ENCODE measurements around the gene ALG10B. TPM values are rescaled to one million over a fixed set of nuclear protein-coding genes. Genes with fewer than 3 reads are reported as not detected.

Gene ALG10B, protein sequence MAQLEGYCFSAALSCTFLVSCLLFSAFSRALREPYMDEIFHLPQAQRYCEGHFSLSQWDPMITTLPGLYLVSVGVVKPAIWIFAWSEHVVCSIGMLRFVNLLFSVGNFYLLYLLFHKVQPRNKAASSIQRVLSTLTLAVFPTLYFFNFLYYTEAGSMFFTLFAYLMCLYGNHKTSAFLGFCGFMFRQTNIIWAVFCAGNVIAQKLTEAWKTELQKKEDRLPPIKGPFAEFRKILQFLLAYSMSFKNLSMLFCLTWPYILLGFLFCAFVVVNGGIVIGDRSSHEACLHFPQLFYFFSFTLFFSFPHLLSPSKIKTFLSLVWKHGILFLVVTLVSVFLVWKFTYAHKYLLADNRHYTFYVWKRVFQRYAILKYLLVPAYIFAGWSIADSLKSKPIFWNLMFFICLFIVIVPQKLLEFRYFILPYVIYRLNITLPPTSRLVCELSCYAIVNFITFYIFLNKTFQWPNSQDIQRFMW
- total RNA-seq: 1 to 10 TPM; 2.5 to 7.3 (median 3.1) TPM

DNA sequence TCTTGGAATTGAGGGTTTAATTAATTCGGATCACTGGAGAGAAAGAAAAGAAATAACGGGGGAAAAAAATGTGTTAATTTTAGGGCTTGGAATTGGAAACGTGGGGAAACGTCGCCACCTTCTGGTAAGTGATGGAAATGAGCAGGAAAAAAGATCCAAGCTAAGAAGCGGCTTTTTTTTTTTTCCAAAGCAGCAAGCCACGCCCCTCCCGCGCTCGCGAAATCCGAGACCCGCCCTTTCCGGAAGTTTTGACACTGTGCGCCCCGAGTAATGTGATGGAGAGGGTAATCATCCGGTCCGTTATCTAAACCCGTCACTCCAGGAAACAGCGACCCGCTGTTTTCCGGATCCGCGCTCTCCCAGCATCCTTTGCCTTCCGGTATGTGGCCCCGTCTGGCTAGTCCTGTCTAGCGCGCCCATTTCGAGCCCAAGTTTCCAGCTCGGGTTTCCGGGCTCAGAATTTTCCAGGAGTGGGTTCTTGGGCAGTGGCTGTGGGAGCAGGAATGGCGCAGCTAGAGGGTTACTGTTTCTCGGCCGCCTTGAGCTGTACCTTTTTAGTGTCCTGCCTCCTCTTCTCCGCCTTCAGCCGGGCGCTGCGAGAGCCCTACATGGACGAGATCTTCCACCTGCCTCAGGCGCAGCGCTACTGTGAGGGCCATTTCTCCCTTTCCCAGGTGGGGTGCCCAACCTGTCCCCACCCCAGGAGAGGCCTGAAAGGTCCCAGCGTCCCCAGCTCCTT is at the start of gene ALG10B:
ALG10B (plus strand) TSS at position 384 of the 739 bp plus-strand sequence; CDS start at position 504, 120 bp downstream.
- ATAC-seq (ENCODE audit: low FRiP score) (peak; percentile 100), DNase-seq (ENCODE audit: low spot score) (peak; percentile 56)
- TF ChIP-seq, protein P1, sequence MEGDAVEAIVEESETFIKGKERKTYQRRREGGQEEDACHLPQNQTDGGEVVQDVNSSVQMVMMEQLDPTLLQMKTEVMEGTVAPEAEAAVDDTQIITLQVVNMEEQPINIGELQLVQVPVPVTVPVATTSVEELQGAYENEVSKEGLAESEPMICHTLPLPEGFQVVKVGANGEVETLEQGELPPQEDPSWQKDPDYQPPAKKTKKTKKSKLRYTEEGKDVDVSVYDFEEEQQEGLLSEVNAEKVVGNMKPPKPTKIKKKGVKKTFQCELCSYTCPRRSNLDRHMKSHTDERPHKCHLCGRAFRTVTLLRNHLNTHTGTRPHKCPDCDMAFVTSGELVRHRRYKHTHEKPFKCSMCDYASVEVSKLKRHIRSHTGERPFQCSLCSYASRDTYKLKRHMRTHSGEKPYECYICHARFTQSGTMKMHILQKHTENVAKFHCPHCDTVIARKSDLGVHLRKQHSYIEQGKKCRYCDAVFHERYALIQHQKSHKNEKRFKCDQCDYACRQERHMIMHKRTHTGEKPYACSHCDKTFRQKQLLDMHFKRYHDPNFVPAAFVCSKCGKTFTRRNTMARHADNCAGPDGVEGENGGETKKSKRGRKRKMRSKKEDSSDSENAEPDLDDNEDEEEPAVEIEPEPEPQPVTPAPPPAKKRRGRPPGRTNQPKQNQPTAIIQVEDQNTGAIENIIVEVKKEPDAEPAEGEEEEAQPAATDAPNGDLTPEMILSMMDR (IDR thresholded peaks at IDR 0.05): no peak

- DNase-seq (ENCODE audit: low spot score): no peak
- TF ChIP-seq, protein P1 (IDR thresholded peaks at IDR 0.05): no peak
- ATAC-seq (ENCODE audit: low FRiP score): no peak
Observed at GRCh38 chr12:38268612-38269011, 48.0 kb upstream of the ALG10B start.

DNA sequence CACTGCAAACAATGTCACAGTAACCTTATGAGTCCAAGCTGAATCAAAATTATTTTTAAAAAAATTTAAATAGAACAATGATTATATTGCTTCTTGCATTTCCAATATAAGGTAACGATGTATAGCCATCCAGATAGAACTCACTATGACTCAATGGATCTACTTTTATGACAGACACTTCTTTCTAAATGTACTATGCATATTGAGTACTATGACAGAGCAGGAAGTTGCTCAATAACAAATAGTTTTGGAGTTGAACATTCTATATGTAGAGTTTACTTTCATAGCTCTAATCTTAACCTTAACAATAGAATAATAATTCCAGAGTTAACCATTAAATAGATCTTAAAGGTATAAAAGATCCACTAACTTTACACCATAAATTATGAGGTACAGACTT is 46.7 kb upstream of the ALG10B start:
- DNase-seq (ENCODE audit: low spot score): no peak
- ATAC-seq (ENCODE audit: low FRiP score): no peak
- TF ChIP-seq, protein P1 (IDR thresholded peaks at IDR 0.05): no peak

- no peak for DNase-seq (ENCODE audit: low spot score)
- no peak for ATAC-seq (ENCODE audit: low FRiP score)
- TF ChIP-seq, protein P1 (IDR thresholded peaks at IDR 0.05): no peak
Observed at GRCh38 chr12:38279756-38280155, 36.8 kb upstream of the ALG10B start.

DNA sequence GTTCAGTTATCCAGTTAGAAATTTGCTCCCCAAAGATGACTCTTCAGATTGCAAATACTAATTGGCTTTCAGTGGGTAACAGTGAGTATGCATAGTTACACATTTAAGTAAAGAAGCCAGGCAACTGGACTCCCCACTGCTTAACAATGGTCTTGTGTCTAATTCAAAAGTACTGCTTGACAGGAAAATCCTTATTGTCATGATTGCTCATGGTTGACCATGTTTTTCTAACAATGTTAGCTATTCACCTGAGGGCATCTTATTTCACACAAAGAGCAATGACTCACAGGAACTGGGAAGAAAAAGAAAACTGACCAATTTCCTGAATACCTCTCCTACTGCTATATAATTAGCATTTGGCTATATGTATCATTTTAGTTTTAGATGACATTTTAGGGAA is 33.7 kb upstream of the ALG10B start:
- ATAC-seq (ENCODE audit: low FRiP score): no peak
- TF ChIP-seq, protein P1 (IDR thresholded peaks at IDR 0.05): no peak
- no peak for DNase-seq (ENCODE audit: low spot score)

DNA sequence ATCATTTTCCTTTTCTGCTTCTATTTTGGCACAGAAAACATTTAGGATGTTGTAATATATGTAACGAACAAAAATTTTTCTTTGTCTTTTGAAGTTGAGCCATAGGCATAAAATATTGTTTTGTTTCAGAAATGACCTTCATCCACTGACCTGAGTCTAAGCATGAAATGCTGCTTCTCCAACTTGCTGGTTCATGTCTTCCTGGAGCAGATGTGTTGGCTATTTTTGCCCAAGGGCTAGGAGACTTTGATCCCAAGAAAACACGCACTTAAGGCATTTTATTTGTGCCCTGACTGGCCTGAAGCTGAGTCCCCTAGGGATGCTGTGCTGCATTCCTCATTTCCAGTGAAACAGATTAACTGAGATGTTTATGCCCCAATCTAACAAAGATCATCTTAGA is 27.2 kb upstream of the ALG10B start:
- TF ChIP-seq, protein P1 (IDR thresholded peaks at IDR 0.05): no peak
- DNase-seq (ENCODE audit: low spot score): no peak
- no peak for ATAC-seq (ENCODE audit: low FRiP score)
